ENCODE data around the gene TEK.

Gene TEK

DNA sequence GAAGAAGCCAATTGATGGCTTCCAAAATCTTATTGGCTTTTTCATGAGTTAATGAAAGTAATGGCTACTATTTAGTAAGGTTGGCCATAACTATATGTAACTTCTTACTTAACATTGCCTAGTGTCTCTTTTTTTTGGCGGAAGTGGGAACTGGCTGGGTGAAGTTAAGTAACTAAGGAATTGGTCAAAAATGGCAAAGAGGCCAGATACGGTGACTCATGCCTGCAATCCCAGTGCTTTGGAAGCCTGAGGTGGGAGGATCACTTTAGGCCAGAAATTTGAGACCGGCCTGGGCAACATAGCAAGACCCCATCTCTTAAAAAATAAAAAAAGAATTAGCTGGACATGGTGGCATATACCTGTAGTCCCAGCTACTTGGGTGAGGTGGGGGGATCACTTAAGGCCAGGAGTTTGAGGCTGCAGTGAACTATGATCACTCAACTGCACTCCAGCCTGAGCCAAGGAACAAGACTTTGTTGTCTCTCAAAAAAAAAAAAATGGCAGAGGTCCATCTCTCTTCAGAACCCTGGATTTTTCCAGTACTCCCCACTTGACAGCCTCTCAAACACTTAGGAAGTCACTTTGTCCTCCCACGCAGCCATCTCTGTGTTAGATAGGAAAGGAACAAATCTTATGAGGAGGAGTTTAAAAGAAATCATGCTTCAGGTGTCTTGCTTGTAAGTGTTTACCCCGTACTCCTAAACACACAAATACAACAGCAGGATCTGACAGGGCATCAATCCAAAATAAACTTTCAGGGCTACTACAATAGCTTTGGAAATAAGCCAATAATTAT is 75.7 kb downstream of the TEK start:
- TF ChIP-seq, protein P1, sequence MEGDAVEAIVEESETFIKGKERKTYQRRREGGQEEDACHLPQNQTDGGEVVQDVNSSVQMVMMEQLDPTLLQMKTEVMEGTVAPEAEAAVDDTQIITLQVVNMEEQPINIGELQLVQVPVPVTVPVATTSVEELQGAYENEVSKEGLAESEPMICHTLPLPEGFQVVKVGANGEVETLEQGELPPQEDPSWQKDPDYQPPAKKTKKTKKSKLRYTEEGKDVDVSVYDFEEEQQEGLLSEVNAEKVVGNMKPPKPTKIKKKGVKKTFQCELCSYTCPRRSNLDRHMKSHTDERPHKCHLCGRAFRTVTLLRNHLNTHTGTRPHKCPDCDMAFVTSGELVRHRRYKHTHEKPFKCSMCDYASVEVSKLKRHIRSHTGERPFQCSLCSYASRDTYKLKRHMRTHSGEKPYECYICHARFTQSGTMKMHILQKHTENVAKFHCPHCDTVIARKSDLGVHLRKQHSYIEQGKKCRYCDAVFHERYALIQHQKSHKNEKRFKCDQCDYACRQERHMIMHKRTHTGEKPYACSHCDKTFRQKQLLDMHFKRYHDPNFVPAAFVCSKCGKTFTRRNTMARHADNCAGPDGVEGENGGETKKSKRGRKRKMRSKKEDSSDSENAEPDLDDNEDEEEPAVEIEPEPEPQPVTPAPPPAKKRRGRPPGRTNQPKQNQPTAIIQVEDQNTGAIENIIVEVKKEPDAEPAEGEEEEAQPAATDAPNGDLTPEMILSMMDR (conservative IDR thresholded peaks at IDR 0.05; ENCODE audit: low read depth, low read length): no peak
- H3K4me3 ChIP-seq (ENCODE audit: low read length): no peak overlapping the region
- no peak for DNase-seq (ENCODE audit: low read depth)

DNA sequence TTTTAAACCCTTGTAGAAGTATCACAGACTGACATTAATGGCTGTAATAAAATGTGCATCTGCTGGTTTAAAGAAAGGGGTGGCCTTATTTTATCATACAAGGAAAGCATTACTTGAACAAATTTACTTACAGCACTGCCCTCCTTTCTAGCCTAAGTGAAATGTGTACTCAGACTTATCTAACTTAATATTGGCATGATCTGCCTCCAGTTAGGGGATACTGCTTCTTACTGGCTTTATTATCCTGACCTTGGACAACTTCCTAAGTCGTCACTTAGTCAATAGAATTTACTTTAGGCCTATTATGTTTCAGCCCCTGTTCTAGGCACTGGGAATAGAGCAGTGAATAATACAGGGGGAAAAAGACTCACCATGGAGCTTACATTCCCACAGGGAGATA is 79.4 kb downstream of the TEK start:
- no peak for DNase-seq (ENCODE audit: low read depth)
- H3K4me3 ChIP-seq (ENCODE audit: low read length): no peak overlapping the region
- TF ChIP-seq, protein P1 (conservative IDR thresholded peaks at IDR 0.05; ENCODE audit: low read depth, low read length): no peak

DNA sequence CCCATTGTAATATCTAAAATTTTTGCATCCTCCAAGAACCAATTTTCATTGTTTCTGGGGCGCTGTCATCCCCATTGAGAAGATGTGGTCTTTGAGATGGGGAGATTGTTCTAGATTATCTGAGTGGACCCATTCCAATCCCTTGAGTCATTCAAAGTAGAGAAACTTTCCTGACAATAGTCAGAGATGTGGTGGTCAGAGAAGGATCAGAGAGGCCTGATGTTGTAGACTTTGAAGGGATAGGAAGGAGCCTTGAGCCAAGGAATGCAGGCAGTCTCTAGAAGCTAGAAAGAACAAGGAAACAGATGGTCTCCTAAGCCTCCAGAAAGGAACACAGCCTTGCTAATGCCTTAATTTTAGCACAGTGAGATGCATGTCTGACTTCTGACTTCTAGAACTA is 80.4 kb downstream of the TEK start:
- DNase-seq (ENCODE audit: low read depth): no peak
- TF ChIP-seq, protein P1 (conservative IDR thresholded peaks at IDR 0.05; ENCODE audit: low read depth, low read length): no peak
- no peak overlapping the region for H3K4me3 ChIP-seq (ENCODE audit: low read length)

DNA sequence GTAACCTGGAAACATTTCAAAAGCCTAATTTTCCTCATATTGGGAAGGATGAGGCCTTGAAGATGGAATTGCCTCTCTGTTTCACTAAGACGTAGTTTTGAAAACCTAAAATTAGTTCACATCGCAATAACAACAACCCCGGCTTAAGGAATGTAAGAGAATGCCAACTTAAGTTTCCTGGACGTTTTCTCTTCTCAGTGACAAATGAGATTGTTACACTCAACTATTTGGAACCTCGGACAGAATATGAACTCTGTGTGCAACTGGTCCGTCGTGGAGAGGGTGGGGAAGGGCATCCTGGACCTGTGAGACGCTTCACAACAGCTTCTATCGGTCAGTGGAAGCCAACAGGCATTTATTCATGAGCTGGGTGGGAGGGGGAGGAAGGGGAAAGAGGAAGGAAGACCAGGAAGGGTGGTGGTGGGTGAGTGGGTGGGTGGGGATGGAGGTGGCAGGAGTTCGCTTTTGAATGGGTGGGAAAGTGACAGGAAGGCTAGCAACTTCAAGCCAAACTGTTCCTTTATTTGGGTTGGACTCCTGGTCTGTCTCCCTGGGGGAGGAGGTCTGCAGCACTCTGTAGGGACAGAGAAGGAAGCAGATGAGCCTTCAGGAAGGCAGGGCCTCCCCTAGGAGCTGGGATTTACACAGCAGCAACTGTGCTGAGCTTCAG is 83.4 kb downstream of the TEK start:
- H3K4me3 ChIP-seq (ENCODE audit: low read length): no peak overlapping the region
- TF ChIP-seq, protein P1 (conservative IDR thresholded peaks at IDR 0.05; ENCODE audit: low read depth, low read length): no peak
- DNase-seq (ENCODE audit: low read depth): no peak

DNA sequence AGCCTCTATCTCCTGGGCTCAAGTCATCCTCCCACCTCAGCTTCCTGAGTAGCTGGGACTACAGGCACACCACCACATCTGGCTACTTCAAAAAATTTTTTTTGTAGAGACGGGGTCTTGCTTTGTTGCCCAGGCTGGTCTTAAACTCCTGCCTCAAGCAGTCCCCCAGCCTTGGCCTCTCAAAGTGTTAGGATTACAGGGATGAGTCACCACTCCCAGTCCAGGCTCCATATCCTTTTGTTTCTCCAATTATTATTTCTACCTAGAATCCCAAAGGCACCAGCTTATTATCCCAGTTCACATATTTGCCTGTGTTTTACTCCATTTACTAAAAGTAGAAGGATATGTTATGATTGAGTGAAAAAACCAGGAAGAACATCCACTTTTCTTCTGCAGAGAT is 84.9 kb downstream of the TEK start:
- TF ChIP-seq, protein P1 (conservative IDR thresholded peaks at IDR 0.05; ENCODE audit: low read depth, low read length): no peak
- DNase-seq (ENCODE audit: low read depth): no peak

DNA sequence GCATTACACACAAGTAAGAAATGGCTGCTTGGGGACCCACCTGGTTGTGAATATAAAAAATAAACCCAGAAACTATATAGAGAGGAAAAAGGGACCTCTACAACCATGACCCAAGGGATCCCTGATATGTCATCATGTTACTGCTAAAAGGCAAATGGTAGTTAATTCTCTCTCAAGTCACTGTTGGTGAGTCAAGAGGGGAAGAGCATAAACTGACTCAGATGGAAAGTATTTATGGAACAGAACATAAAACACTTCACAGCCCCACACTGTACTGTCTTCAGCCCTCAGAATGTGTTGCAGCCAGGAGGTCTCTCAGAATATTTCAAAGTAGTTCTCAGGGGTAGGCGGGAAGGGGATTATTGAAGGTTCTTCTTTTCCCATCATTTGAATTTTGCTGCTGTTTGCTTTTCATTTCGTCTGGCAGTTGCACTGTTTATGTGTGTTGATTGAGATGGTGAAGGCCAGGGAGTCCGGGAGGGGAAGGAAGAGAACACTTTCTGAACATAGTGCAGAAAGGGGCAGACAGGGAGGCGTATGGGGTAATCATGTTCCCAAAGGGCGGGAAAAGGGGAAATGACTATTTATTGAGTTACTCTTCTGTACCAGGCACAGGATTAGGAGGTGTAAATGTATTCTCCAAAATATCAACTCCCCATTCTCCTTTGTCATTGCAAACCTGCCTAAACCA is 85.5 kb downstream of the TEK start:
- TF ChIP-seq, protein P1 (conservative IDR thresholded peaks at IDR 0.05; ENCODE audit: low read depth, low read length): no peak
- DNase-seq (ENCODE audit: low read depth): no peak
- no peak overlapping the region for H3K4me3 ChIP-seq (ENCODE audit: low read length)

More for the DNA sequence above, 84.9 kb downstream of the TEK start:
- no peak overlapping the region for H3K4me3 ChIP-seq (ENCODE audit: low read length)
